GM12872 (cell line): ENCODE data around the gene HDAC9.

Experiments used
- TF ChIP-seq, protein P1 (sequence below): IDR thresholded peaks from 3 replicates; pipeline ENCODE4 v1.5.1; 2011; ENCODE audit warnings: low read depth, mild to moderate bottlenecking, low read length, moderate library complexity; ENCODE audit not compliant: insufficient read depth

Gene HDAC9

DNA sequence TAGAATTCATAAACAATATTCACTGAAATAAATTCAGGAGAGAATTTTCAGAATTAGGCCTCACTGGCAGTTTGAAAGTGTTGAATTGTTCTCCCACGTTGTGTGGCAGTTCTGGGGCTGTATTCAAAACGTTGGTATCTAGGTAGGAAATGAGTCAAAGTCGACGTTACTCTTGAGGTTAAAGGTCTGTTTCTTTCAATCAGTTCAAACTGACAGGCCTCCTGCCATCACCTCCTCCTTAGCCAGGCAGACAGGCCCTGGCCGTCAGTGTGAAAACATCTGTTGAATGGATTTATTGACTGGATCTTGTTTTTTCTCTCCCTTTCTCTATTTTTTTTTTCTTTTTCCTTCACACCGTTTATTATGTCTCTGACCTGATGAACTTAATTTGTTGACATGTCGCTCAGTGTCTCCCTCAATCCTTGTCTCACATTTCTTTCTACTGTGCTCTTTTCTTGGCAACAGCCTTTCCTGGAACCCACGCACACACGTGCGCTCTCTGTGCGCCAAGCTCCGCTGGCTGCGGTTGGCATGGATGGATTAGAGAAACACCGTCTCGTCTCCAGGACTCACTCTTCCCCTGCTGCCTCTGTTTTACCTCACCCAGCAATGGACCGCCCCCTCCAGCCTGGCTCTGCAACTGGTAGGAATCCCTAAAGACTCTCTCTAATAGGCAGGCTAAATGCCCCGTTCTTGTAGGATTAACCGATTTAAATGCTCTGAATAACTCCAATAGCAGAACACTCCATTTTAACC, 231.7 kb downstream of the HDAC9 start:
- TF ChIP-seq, protein P1, sequence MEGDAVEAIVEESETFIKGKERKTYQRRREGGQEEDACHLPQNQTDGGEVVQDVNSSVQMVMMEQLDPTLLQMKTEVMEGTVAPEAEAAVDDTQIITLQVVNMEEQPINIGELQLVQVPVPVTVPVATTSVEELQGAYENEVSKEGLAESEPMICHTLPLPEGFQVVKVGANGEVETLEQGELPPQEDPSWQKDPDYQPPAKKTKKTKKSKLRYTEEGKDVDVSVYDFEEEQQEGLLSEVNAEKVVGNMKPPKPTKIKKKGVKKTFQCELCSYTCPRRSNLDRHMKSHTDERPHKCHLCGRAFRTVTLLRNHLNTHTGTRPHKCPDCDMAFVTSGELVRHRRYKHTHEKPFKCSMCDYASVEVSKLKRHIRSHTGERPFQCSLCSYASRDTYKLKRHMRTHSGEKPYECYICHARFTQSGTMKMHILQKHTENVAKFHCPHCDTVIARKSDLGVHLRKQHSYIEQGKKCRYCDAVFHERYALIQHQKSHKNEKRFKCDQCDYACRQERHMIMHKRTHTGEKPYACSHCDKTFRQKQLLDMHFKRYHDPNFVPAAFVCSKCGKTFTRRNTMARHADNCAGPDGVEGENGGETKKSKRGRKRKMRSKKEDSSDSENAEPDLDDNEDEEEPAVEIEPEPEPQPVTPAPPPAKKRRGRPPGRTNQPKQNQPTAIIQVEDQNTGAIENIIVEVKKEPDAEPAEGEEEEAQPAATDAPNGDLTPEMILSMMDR, result no peak

DNA sequence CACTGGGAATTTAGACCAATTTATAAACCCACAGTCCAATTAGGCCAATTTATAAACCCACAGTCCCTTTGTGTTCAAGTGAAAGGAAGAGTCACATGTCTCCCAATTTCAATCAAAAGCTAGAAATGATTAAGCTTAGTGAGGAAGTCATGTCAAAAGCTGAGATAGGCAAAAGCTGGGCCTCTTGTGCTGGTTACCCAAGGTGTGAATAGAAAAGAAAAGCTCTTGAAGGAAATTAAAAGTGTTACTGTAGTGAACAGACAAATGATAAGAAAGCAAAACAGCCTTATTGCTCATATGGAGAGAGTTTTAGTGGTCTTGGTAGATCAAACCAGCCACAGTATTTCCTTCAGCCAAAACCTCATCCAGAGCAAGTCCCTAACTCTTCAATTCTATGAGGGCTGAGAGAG, 245.0 kb downstream of the HDAC9 start:
- TF ChIP-seq, protein P1, result no peak

DNA sequence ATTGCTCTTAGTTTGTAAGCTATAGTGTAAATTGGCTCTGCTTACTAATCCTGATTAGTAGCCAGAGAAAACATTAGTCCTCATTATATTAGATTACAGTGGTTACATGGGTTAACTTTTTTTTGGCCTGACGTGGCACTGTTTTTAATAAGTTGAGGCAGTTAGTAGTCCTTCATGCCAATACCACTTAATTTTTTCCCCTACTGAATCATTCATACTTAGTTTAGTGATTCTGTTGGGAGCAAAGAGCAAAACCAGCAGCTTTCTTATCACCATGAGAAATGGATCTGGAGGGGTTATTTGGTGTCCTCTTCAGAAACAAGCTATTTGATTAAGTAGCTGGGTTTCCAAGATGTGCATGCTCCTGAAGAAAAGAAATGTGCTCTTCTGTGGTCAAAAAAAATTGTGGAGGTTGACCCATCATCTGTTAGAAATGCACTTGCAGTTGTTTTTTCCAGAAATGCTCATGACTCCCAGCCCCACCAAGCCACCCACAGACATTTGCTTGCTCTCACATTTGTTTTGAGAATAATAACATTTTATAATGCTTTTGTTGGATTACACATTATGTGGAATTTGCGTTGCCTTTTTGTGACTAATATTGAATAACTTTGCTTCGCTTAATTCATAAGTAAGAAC, 258.5 kb downstream of the HDAC9 start:
- TF ChIP-seq, protein P1, result no peak

DNA sequence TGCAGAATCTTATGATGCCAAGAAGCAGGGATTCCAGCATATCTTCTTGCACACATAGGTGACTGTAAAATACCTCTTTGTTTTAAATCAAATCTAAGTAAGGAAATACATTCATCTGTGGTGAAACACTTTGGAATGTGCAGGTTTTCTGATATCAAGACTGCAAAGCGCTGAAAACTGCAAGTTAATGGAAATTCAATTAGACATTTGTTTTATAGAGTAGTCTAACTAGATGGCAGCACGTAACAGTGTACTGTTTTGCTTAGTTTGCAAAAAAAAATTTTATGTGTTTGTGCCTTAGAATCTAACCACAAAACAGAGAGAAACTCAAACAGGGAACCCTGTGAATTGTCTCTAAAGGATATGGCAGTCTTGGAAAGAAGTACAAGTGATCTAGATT, 259.2 kb downstream of the HDAC9 start:
- TF ChIP-seq, protein P1, result no peak

DNA sequence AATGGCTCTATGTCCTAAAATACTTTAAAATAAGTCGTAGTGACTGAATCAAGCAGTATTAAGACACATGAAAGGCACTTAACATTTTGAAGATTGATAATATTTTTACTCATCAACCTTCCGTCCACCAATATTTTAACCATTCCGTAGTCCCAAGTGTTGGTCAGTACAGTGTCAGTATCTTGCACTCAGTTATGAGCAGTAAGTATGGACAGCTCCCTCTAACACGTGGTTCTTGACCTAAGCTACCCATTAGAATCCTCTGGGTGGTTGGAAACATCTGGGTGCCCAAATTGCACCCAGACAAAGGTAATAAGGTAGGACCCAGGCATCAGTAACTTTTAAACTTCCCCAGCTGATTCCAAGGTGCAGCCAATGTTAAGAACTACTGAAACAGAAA, 260.2 kb downstream of the HDAC9 start:
- TF ChIP-seq, protein P1, result no peak

DNA sequence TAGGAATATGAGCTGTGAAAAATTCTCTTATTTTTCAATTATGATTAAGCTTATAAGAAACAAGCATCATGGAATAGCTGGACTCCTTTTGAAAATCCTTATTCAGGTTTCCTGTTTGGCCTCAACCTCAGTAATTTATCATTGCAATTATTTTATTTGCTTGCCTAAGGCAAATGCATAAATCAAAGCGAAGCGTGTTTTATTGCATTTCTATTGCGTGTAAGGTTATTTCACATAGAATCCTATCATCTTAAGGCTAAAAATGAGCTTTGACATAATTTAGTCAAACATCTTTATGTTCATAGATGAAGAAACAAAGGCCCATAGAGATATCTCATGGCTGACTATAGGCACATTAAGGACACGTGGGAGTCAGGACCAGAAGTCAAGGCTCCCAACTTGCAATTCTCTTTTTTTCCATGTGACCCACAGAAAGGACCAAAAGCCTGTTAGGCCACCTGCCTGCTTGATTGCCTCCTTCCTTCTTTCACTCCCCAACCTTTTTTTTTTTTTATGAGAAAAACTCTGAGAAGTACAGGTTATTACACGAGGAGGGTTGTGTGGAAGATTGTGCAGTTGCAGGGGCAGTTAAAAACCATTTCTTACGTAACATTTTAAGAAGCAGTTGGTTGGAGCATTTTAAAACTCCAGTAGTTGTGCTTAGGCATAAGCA, 261.0 kb downstream of the HDAC9 start:
- TF ChIP-seq, protein P1, result no peak

DNA sequence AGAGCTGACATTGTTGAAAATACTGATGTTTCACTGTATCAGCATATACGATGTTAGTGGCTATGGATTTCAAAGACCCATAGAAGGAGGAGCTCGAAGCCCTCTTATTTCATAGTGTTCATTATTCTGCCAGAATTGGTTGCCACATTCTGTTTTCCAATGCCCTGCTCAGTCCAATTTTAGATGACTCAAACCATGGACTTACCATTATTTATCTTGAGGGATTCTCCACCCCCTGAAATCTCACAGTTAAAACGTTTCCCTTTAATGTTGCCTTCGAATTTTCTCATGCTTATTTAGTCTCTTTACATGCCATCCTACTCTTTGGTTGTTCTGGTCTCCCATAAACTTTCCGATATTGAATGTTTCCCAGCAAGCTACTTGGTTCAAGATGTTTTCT, 264.5 kb downstream of the HDAC9 start:
- TF ChIP-seq, protein P1, result no peak
